Lung (tissue), 12 donors: ENCODE results near the gene BCAS3. TPM values are rescaled to one million over a fixed set of nuclear protein-coding genes. Genes with fewer than 3 reads are reported as not detected.

Source experiments
- ATAC-seq: fragments of 200-7000 bp; cut with Tn5 transposase; one replicate; pipeline ENCODE4 v1.9.1; 2020; ENCODE audit warnings: moderate number of reproducible peaks; ENCODE audit not compliant: insufficient read depth, low FRiP score
- DNase-seq, 3 donors: peaks; one replicate each; pipeline ENCODE4 v3.0.0-alpha.2; 2013 to 2017
- H3K27ac ChIP-seq, 2 donors: one replicate each; pipeline ENCODE4 v1.5.1; 2013; ENCODE audit warnings: mild to moderate bottlenecking in 2 of 2, moderate library complexity in 2 of 2, control low read depth in 1 of 2, inconsistent platforms in 1 of 2, low read depth in 1 of 2, low read length in 1 of 2
- H3K27me3 ChIP-seq, 3 donors: one replicate each; pipeline ENCODE4 v1.5.1; 2013; ENCODE audit warnings: low read length in 2 of 3; ENCODE audit not compliant: control insufficient read depth in 3 of 3, insufficient read depth in 3 of 3
- H3K36me3 ChIP-seq, 4 donors: one replicate each; pipeline ENCODE4 v1.5.1; 2013; ENCODE audit warnings: low read length in 4 of 4, mild to moderate bottlenecking in 1 of 4, moderate library complexity in 1 of 4; ENCODE audit not compliant: control insufficient read depth in 4 of 4, insufficient read depth in 4 of 4
- H3K4me1 ChIP-seq, 5 donors: one replicate each; pipeline ENCODE4 v1.5.1; 2013; ENCODE audit warnings: low read length in 5 of 5, mild to moderate bottlenecking in 2 of 5, moderate library complexity in 1 of 5; ENCODE audit not compliant: control insufficient read depth in 5 of 5, insufficient read depth in 5 of 5
- H3K4me3 ChIP-seq: one replicate; pipeline ENCODE4 v1.5.1; 2013; ENCODE audit warnings: mild to moderate bottlenecking, control low read depth, moderate library complexity
- H3K9ac ChIP-seq, 2 donors: one replicate each; pipeline ENCODE4 v1.5.1; 2013; ENCODE audit warnings: low read length in 2 of 2, control low read depth in 1 of 2; ENCODE audit not compliant: insufficient read depth in 1 of 2
- H3K9me3 ChIP-seq, 4 donors: one replicate each; pipeline ENCODE4 v1.5.1; 2013; ENCODE audit warnings: low read length in 3 of 4, mild to moderate bottlenecking in 1 of 4, moderate library complexity in 1 of 4; ENCODE audit not compliant: control insufficient read depth in 4 of 4, insufficient read depth in 3 of 4
- WGBS, 2 donors: extraction: QIAGEN DNeasy Blood & Tissue Kit; methylation state at CpG; one replicate each; pipeline ENCODE4 v1.1.7; 2013; 5-methylcytosine and 5-hydroxymethylcytosine counted together
- polyA plus RNA-seq, 2 donors: library from polyadenylated mRNA; stranded (reverse); fragments of 200-250 nt; gene quantifications; one replicate each; pipeline ENCODE4 v1.2.1, GENCODE V29; 2013
- total RNA-seq, 2 donors: library from RNA; depleted of rRNA in 1 of 2; stranded (reverse); fragments of >200 nt in 1 of 2; gene quantifications; one replicate each; pipeline ENCODE4 v1.2.1, GENCODE V29; 2014 to 2021
- TF ChIP-seq, protein P1 (sequence below): IDR thresholded peaks from 2 replicates; pipeline ENCODE4 v1.5.1; 2012; ENCODE audit warnings: mild to moderate bottlenecking; ENCODE audit errors: control extremely low read depth, extremely low read depth
- donor health status: control.
- donor health status: control.
- donor health status: Bipolar disorder and iron deficiency.
- donor health status: healthy.
- donor health status: DM: yes; HTN: yes; CAD: no.

The BCAS3 gene
- total and polyA plus RNA-seq, 4 donors = 4.0 to 101 (median 20.3) TPM

DNA sequence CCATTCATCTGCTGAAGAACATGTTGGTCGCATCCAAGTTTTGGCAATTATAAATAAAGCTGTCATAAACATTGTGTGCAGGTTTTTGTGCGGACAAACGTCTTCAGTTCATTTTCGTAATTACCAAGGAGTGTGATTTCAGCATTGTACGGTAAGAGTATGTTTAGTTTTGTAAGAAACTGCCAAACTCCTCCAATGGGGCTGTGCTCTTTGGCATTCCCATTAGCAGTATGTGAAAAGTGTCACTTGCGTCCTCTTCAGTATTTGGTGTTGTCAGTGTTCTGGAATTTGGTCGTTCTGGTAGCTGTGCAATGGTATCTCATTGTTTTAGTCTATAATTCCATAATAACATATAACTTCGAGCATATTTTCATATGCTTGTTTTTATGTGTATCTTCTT, 120.9 kb downstream of the BCAS3 start:
- H3K4me1 ChIP-seq = peaks cover 0 to 13% (median 0%) of the 10 kb centered on the region in 5 donors
- no peak overlapping the region for H3K4me3 ChIP-seq
- ATAC-seq (no peak), DNase-seq (peak; percentile 27 to 70 (median 67))
- H3K9me3 ChIP-seq = no peaks in the 10 kb centered on the region
- no peaks in the 10 kb centered on the region for H3K36me3 ChIP-seq
- no peak overlapping the region for H3K27ac ChIP-seq
- no peaks in the 10 kb centered on the region for H3K27me3 ChIP-seq
- no peak overlapping the region for H3K9ac ChIP-seq
- TF ChIP-seq, protein P1, sequence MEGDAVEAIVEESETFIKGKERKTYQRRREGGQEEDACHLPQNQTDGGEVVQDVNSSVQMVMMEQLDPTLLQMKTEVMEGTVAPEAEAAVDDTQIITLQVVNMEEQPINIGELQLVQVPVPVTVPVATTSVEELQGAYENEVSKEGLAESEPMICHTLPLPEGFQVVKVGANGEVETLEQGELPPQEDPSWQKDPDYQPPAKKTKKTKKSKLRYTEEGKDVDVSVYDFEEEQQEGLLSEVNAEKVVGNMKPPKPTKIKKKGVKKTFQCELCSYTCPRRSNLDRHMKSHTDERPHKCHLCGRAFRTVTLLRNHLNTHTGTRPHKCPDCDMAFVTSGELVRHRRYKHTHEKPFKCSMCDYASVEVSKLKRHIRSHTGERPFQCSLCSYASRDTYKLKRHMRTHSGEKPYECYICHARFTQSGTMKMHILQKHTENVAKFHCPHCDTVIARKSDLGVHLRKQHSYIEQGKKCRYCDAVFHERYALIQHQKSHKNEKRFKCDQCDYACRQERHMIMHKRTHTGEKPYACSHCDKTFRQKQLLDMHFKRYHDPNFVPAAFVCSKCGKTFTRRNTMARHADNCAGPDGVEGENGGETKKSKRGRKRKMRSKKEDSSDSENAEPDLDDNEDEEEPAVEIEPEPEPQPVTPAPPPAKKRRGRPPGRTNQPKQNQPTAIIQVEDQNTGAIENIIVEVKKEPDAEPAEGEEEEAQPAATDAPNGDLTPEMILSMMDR = no peak
- 70 to 80% methylated on average over 8 of the region's 8 CpGs for WGBS, 2 donors

DNA sequence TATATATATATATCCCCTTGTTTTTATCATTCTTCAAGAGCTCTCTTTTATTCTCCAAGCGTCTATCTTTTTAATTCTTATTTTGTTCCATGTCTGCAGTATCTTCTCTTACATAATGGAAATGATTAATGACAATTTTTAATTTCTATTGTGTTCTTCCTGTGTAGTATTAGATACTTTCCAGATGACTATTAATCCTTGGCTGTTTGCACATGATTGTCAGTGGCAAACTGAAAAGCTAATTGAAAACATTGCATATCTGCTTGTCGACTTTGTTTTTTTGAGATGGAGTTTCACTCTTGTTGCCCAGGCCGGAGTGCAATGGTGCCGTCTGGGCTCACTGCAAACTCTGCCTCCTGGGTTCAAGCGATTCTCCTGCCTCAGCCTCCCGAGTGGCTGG, 124.7 kb downstream of the BCAS3 start:
- DNase-seq (no peak), ATAC-seq (no peak)
- H3K27ac ChIP-seq = no peak overlapping the region
- no peak overlapping the region for H3K4me3 ChIP-seq
- TF ChIP-seq, protein P1 = no peak
- H3K4me1 ChIP-seq = peaks cover 0 to 13% (median 0%) of the 10 kb centered on the region in 5 donors
- no peaks in the 10 kb centered on the region for H3K36me3 ChIP-seq
- H3K27me3 ChIP-seq = no peaks in the 10 kb centered on the region
- no peak overlapping the region for H3K9ac ChIP-seq
- 83 to 93% methylated on average over 6 of the region's 6 CpGs for WGBS, 2 donors
- H3K9me3 ChIP-seq = no peaks in the 10 kb centered on the region

- H3K4me3 ChIP-seq = no peak overlapping the region
- H3K27me3 ChIP-seq = no peaks in the 10 kb centered on the region
- WGBS, 2 donors = 97% methylated on average over 6 of the region's 6 CpGs
- ATAC-seq = no peak
- no peak overlapping the region for H3K9ac ChIP-seq
- peaks cover 0 to 12% (median 0%) of the 10 kb centered on the region in 5 donors for H3K4me1 ChIP-seq
- H3K27ac ChIP-seq = no peak overlapping the region
- TF ChIP-seq, protein P1 = no peak
- H3K36me3 ChIP-seq = no peaks in the 10 kb centered on the region
- no peaks in the 10 kb centered on the region for H3K9me3 ChIP-seq
- no peak for DNase-seq
Observed at GRCh38 chr17:60803059-60803458, 125.4 kb downstream of the BCAS3 start.

- H3K4me1 ChIP-seq = peaks cover 0 to 4% (median 0%) of the 10 kb centered on the region in 5 donors
- no peak overlapping the region for H3K27ac ChIP-seq
- WGBS, 2 donors = 97 to 98% methylated on average over 3 of the region's 3 CpGs
- H3K9me3 ChIP-seq = no peaks in the 10 kb centered on the region
- DNase-seq (no peak), ATAC-seq (no peak)
- no peak overlapping the region for H3K4me3 ChIP-seq
- H3K9ac ChIP-seq = no peak overlapping the region
- no peaks in the 10 kb centered on the region for H3K27me3 ChIP-seq
- TF ChIP-seq, protein P1 = no peak
- H3K36me3 ChIP-seq = no peaks in the 10 kb centered on the region
Observed at GRCh38 chr17:60804831-60805230, 127.2 kb downstream of the BCAS3 start.
